GM12878 (cell line): ENCODE measurements around the gene C2CD4D. TPM values are rescaled to one million over a fixed set of nuclear protein-coding genes. Genes with fewer than 3 reads are reported as not detected.

Source experiments
- ATAC-seq: fragments of 200-7000 bp; cut with Tn5 transposase; 3 replicates; pipeline ENCODE4 v1.9.1; 2020; ENCODE audit warnings: mild to moderate bottlenecking, moderate library complexity
- BruUV-seq: library from RNA; stranded (reverse); fragments of 400-500 nt; replicated peaks from 2 replicates; lab custom pipeline; 2021; lab: Mats Ljungman, UMichigan
- CTCF ChIA-PET: fragments of 300-600 bp; sonication (Branson Sonifier 250); formaldehyde crosslinking; extraction: SDS; loops from one replicate; lab custom pipeline; 2021; ENCODE audit warnings: inconsistent platforms; lab: Yijun Ruan, JAX
- POLR2A ChIA-PET: fragments of 350-600 bp; formaldehyde crosslinking; extraction: SDS; loops from one replicate; lab custom pipeline; 2021; ENCODE audit warnings: inconsistent platforms; lab: Charles Lee
- RAD21 ChIA-PET: fragments of 300-600 bp; sonication (Branson Sonifier 250); formaldehyde crosslinking; loops from one replicate; lab custom pipeline; 2023; ENCODE audit warnings: antibody characterized with exemption; ENCODE audit not compliant: unreplicated experiment; lab: Charles Lee
- SMC1A ChIA-PET: fragments of 300-600 bp; sonication (Branson Sonifier 250); formaldehyde crosslinking; loops from one replicate; lab custom pipeline; 2023; ENCODE audit not compliant: unreplicated experiment, uncharacterized antibody; lab: Charles Lee
- DNase-seq: peaks from one replicate; pipeline ENCODE4 v3.0.0-alpha.2; 2011; ENCODE audit warnings: low read depth, low spot score
- FAIRE-seq: peaks from 3 replicates; lab custom pipeline; 2011; peaks lifted over from hg19 to GRCh38; lab: Jason Lieb, UNC
- H2AFZ ChIP-seq: 2 replicates; pipeline ENCODE4 v1.6.0; 2011; ENCODE audit warnings: low read depth, low read length, control low read depth; ENCODE audit not compliant: control insufficient read depth
- H3K27ac ChIP-seq: 2 replicates; pipeline ENCODE4 v1.5.1; 2011; ENCODE audit warnings: control low read depth; ENCODE audit not compliant: control insufficient read depth, insufficient read depth
- H3K27me3 ChIP-seq, 2 experiments: replicated peaks in 1 of 2; 2 replicates each; pipeline versions ENCODE4 v1.6.0 to v1.6.1; 2011; ENCODE audit warnings: low read length in 1 of 2; ENCODE audit not compliant: control insufficient read depth in 2 of 2, insufficient read depth in 2 of 2
- H3K36me3 ChIP-seq, 2 experiments: 2 replicates each; pipeline ENCODE4 v1.5.1; 2011; ENCODE audit warnings: low read length in 1 of 2; ENCODE audit not compliant: control insufficient read depth in 2 of 2, insufficient read depth in 2 of 2
- H3K4me1 ChIP-seq: 2 replicates; pipeline ENCODE4 v1.6.1; 2011; ENCODE audit warnings: mild to moderate bottlenecking, low read length, moderate library complexity, mixed read lengths; ENCODE audit not compliant: control insufficient read depth, insufficient read depth
- H3K4me2 ChIP-seq: 2 replicates; pipeline ENCODE4 v1.6.0; 2011; ENCODE audit warnings: control low read depth; ENCODE audit not compliant: control insufficient read depth, insufficient read depth
- H3K4me3 ChIP-seq: fragments of 200-600 bp; sonication (generic); 2 replicates; pipeline ENCODE4 v1.5.1; 2016
- H3K79me2 ChIP-seq: 2 replicates; pipeline ENCODE4 v1.6.0; 2011; ENCODE audit warnings: low read length; ENCODE audit not compliant: control insufficient read depth, insufficient read depth
- H3K9ac ChIP-seq: 2 replicates; pipeline ENCODE4 v1.8.0; 2011; ENCODE audit warnings: low read length, control low read depth, mixed read lengths; ENCODE audit not compliant: control insufficient read depth, insufficient read depth
- H3K9me3 ChIP-seq: replicated peaks from 3 replicates; pipeline ENCODE4 v1.5.1; 2011; ENCODE audit warnings: mild to moderate bottlenecking, low read length; ENCODE audit not compliant: control insufficient read depth, insufficient read depth
- H4K20me1 ChIP-seq: 2 replicates; pipeline ENCODE4 v1.6.0; 2011; ENCODE audit not compliant: control insufficient read depth, insufficient read depth
- POU2F2 ChIP-seq: IDR thresholded peaks from 3 replicates; pipeline ENCODE4 v1.6.1; 2011; ENCODE audit warnings: low read depth, mild to moderate bottlenecking, low read length, borderline replicate concordance
- RUNX3 ChIP-seq: IDR thresholded peaks from 2 replicates; pipeline ENCODE4 v1.6.1; 2012; ENCODE audit warnings: low read length, inconsistent platforms
- SMAD1 ChIP-seq: fragments of 450-650 bp; IDR thresholded peaks from 2 replicates; pipeline ENCODE4 v1.6.1; 2018; ENCODE audit warnings: mild to moderate bottlenecking, low read depth; ENCODE audit not compliant: partially characterized antibody
- STAT1 ChIP-seq: fragments of 450-650 bp; conservative IDR thresholded peaks from 2 replicates; pipeline ENCODE4 v1.6.1; 2014; ENCODE audit warnings: antibody characterized with exemption, mild to moderate bottlenecking
- TARDBP ChIP-seq: IDR thresholded peaks from 2 replicates; pipeline ENCODE4 v1.6.1; 2016; ENCODE audit warnings: borderline replicate concordance
- TBL1XR1 ChIP-seq: IDR thresholded peaks from 2 replicates; pipeline ENCODE4 v1.6.1; 2012; ENCODE audit warnings: low read depth, low read length, improper control_type of control experiment
- ZNF384 ChIP-seq: IDR thresholded peaks from 2 replicates; pipeline ENCODE4 v1.6.1; 2012; ENCODE audit warnings: low read depth, mild to moderate bottlenecking, low read length, improper control_type of control experiment, borderline replicate concordance
- WGBS: methylation state at CpG from one replicate; pipeline ENCODE4 v1.1.6; 2016; ENCODE audit warnings: low lambda C conversion rate; ENCODE audit not compliant: insufficient replicate concordance, insufficient coverage; ENCODE audit errors: missing lambda C conversion rate; 5-methylcytosine and 5-hydroxymethylcytosine counted together
- in situ Hi-C: fragments of 300-500 bp; cut with MboI; formaldehyde crosslinking; loops from 9 replicates; pipeline ENCODE4 v1.14.3; 2018; ENCODE audit warnings: mixed read lengths
- intact Hi-C: fragments of 100-400 bp; cut with micrococcal nuclease; formaldehyde crosslinking; loops from one replicate; pipeline ENCODE4 v1.14.2; 2022; ENCODE audit not compliant: unreplicated experiment
- polyA plus RNA-seq, 11 experiments: library from polyadenylated mRNA; depleted of rRNA in 4 of 11; unstranded in 6 of 11; stranded (reverse) in 5 of 11; fragments of >200 nt; fragmentation: Nextera tagmentation in 4 of 11; fragmentation: Illumina TruSeq in 1 of 11; extraction: Ambion mirVana in 4 of 11; extraction: Trizol in 1 of 11; gene quantifications; 1 replicate in 1 of 11; 2 replicates in 10 of 11; pipeline versions ENCODE4 v1.2.1 to v1.2.3, GENCODE V29; 2011 to 2016; ENCODE audit warnings: inconsistent platforms in 2 of 11, missing spikeins in 2 of 11, low read depth in 1 of 11
- total RNA-seq, 4 experiments: library from RNA; depleted of rRNA in 3 of 4; stranded (reverse); fragments of >200 nt in 3 of 4; fragmentation: Illumina TruSeq in 1 of 4; extraction: Trizol in 1 of 4; gene quantifications; 2 replicates each; pipeline versions ENCODE4 v1.2.1 to v1.2.3, GENCODE V29; 2013 to 2021
- TF ChIP-seq, protein P1 (sequence below): fragments of 450-650 bp; IDR thresholded peaks from 2 replicates; pipeline ENCODE4 v1.6.1; 2017; ENCODE audit warnings: low read depth, mild to moderate bottlenecking, moderate library complexity
- TF ChIP-seq, protein P2 (sequence below): fragments of 450-650 bp; IDR thresholded peaks from 2 replicates; pipeline ENCODE4 v1.6.1; 2017; ENCODE audit warnings: mild to moderate bottlenecking, moderate library complexity
- TF ChIP-seq, protein P3 (sequence below): fragments of 150-350 bp; IDR thresholded peaks from 2 replicates; pipeline ENCODE4 v1.6.1; 2016; ENCODE audit warnings: low read depth, low read length
- TF ChIP-seq, protein P4 (sequence below): fragments of 450-650 bp; formaldehyde crosslinking; IDR thresholded peaks from 2 replicates; pipeline ENCODE4 v1.5.0; 2022; ENCODE audit warnings: mild to moderate bottlenecking, missing genetic modification characterization

Gene C2CD4D
- total and polyA plus RNA-seq, 10 of the 15 experiments (the other 5 are each of a cell fraction or from before 2014, with no cell fraction given), result 0.03 to 0.67 (median 0.13) TPM; not detected in 4

DNA sequence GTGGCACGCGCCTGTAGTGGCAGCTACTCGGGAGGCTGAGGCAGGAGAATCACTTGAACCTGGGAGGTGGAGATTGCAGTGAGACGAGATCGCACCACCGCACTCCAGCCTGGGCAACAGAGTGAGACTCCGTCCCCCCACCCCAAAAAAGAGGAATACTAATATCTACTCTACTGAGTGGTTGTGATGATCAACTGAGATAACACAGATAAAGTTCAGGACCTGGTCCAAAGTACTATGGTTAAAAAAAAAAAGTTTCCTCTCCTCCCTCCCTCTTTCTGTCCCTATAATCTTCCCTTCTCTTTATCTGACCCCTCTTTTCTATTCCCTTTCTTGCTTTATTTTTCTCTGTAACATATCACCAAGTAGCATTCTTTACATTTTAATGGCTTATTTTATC, 4.0 kb downstream of the C2CD4D start:
- ChIA-PET POLR2A (no interaction called here), CTCF (interaction anchor here (0.6 to 2.8 kb wide), 17 partner anchors 9 to 424 kb away, joined by 3 to 20 read pairs (median 4); partner anchors contain the start of gene THEM5), RAD21 (interaction anchor here (1.1 to 1.4 kb wide), 6 partner anchors 13 to 391 kb away, joined by 3 to 10 read pairs (median 4); no protein-coding TSS in a partner anchor), SMC1A (interaction anchor here (0.6 to 3.8 kb wide), 17 partner anchors 9 to 535 kb away, joined by 3 to 16 read pairs (median 3); no protein-coding TSS in a partner anchor)
- no peak for DNase-seq
- no peaks in the 10 kb centered on the region for H3K9me3 ChIP-seq
- no peak overlapping the region for H3K4me3 ChIP-seq
- peaks cover 5% of the 10 kb centered on the region; the same call in 1 of the 2 replicates for H4K20me1 ChIP-seq
- ATAC-seq, result no peak
- no peaks in the 10 kb centered on the region for H3K79me2 ChIP-seq
- H3K27me3 ChIP-seq, result peaks cover 0 to 8% of the 10 kb centered on the region in 2 experiments
- no peak overlapping the region for H3K27ac ChIP-seq
- H2AFZ ChIP-seq, result no peak overlapping the region
- BruUV-seq, result no TSS peak
- no peaks in the 10 kb centered on the region for H3K36me3 ChIP-seq
- FAIRE-seq, result no peak
- intact Hi-C loops (loop anchor here (5.0 to 10.0 kb wide), 2 partner anchors 121 to 143 kb away; partner anchors contain the start of gene CELF3), in situ Hi-C loops (loop anchor here (5.0 to 10.0 kb wide), 3 partner anchors 243 to 541 kb away; no protein-coding TSS in a partner anchor)
- H3K9ac ChIP-seq, result no peak overlapping the region
- 78% methylated on average over 7 of the region's 7 CpGs for WGBS
- no peak overlapping the region for H3K4me2 ChIP-seq
- H3K4me1 ChIP-seq, result peaks cover 10% of the 10 kb centered on the region; the same call in 1 of the 2 replicates
- TF ChIP-seq, protein P1, sequence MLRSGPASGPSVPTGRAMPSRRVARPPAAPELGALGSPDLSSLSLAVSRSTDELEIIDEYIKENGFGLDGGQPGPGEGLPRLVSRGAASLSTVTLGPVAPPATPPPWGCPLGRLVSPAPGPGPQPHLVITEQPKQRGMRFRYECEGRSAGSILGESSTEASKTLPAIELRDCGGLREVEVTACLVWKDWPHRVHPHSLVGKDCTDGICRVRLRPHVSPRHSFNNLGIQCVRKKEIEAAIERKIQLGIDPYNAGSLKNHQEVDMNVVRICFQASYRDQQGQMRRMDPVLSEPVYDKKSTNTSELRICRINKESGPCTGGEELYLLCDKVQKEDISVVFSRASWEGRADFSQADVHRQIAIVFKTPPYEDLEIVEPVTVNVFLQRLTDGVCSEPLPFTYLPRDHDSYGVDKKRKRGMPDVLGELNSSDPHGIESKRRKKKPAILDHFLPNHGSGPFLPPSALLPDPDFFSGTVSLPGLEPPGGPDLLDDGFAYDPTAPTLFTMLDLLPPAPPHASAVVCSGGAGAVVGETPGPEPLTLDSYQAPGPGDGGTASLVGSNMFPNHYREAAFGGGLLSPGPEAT, result no peak
- TF ChIP-seq ZNF384 (no peak), STAT1 (no peak), TBL1XR1 (no peak), RUNX3 (no peak), SMAD1 (no peak), POU2F2 (no peak), TARDBP (no peak)
- TF ChIP-seq, protein P2, sequence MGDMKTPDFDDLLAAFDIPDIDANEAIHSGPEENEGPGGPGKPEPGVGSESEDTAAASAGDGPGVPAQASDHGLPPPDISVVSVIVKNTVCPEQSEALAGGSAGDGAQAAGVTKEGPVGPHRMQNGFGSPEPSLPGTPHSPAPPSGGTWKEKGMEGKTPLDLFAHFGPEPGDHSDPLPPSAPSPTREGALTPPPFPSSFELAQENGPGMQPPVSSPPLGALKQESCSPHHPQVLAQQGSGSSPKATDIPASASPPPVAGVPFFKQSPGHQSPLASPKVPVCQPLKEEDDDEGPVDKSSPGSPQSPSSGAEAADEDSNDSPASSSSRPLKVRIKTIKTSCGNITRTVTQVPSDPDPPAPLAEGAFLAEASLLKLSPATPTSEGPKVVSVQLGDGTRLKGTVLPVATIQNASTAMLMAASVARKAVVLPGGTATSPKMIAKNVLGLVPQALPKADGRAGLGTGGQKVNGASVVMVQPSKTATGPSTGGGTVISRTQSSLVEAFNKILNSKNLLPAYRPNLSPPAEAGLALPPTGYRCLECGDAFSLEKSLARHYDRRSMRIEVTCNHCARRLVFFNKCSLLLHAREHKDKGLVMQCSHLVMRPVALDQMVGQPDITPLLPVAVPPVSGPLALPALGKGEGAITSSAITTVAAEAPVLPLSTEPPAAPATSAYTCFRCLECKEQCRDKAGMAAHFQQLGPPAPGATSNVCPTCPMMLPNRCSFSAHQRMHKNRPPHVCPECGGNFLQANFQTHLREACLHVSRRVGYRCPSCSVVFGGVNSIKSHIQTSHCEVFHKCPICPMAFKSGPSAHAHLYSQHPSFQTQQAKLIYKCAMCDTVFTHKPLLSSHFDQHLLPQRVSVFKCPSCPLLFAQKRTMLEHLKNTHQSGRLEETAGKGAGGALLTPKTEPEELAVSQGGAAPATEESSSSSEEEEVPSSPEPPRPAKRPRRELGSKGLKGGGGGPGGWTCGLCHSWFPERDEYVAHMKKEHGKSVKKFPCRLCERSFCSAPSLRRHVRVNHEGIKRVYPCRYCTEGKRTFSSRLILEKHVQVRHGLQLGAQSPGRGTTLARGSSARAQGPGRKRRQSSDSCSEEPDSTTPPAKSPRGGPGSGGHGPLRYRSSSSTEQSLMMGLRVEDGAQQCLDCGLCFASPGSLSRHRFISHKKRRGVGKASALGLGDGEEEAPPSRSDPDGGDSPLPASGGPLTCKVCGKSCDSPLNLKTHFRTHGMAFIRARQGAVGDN, result no peak
- TF ChIP-seq, protein P3, sequence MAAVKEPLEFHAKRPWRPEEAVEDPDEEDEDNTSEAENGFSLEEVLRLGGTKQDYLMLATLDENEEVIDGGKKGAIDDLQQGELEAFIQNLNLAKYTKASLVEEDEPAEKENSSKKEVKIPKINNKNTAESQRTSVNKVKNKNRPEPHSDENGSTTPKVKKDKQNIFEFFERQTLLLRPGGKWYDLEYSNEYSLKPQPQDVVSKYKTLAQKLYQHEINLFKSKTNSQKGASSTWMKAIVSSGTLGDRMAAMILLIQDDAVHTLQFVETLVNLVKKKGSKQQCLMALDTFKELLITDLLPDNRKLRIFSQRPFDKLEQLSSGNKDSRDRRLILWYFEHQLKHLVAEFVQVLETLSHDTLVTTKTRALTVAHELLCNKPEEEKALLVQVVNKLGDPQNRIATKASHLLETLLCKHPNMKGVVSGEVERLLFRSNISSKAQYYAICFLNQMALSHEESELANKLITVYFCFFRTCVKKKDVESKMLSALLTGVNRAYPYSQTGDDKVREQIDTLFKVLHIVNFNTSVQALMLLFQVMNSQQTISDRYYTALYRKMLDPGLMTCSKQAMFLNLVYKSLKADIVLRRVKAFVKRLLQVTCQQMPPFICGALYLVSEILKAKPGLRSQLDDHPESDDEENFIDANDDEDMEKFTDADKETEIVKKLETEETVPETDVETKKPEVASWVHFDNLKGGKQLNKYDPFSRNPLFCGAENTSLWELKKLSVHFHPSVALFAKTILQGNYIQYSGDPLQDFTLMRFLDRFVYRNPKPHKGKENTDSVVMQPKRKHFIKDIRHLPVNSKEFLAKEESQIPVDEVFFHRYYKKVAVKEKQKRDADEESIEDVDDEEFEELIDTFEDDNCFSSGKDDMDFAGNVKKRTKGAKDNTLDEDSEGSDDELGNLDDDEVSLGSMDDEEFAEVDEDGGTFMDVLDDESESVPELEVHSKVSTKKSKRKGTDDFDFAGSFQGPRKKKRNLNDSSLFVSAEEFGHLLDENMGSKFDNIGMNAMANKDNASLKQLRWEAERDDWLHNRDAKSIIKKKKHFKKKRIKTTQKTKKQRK, result no peak
- TF ChIP-seq, protein P4, sequence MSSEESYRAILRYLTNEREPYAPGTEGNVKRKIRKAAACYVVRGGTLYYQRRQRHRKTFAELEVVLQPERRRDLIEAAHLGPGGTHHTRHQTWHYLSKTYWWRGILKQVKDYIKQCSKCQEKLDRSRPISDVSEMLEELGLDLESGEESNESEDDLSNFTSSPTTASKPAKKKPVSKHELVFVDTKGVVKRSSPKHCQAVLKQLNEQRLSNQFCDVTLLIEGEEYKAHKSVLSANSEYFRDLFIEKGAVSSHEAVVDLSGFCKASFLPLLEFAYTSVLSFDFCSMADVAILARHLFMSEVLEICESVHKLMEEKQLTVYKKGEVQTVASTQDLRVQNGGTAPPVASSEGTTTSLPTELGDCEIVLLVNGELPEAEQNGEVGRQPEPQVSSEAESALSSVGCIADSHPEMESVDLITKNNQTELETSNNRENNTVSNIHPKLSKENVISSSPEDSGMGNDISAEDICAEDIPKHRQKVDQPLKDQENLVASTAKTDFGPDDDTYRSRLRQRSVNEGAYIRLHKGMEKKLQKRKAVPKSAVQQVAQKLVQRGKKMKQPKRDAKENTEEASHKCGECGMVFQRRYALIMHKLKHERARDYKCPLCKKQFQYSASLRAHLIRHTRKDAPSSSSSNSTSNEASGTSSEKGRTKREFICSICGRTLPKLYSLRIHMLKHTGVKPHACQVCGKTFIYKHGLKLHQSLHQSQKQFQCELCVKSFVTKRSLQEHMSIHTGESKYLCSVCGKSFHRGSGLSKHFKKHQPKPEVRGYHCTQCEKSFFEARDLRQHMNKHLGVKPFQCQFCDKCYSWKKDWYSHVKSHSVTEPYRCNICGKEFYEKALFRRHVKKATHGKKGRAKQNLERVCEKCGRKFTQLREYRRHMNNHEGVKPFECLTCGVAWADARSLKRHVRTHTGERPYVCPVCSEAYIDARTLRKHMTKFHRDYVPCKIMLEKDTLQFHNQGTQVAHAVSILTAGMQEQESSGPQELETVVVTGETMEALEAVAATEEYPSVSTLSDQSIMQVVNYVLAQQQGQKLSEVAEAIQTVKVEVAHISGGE (CRISPR knock-in tag), result no peak
